Ascending aorta (tissue), 2 donors: ENCODE measurements around the gene TOX2. TPM values are rescaled to one million over a fixed set of nuclear protein-coding genes. Genes with fewer than 3 reads are reported as not detected.

ENCODE experiments used
- DNase-seq, 2 donors: peaks; one replicate each; pipeline ENCODE4 v3.0.0-alpha.2; 2019; ENCODE audit warnings: low spot score in 2 of 2
- H3K27ac ChIP-seq, 2 donors: fragments of 200-600 bp; sonication (generic); one replicate each; pipeline ENCODE4 v1.5.1; 2016 to 2017; ENCODE audit warnings: mild to moderate bottlenecking in 1 of 2
- H3K27me3 ChIP-seq: fragments of 200-600 bp; sonication (generic); one replicate; pipeline ENCODE4 v1.5.1; 2017
- H3K36me3 ChIP-seq, 2 donors: fragments of 200-600 bp; sonication (generic); one replicate each; pipeline ENCODE4 v1.5.1; 2016
- H3K4me1 ChIP-seq, 2 donors: fragments of 200-600 bp; sonication (generic); one replicate each; pipeline ENCODE4 v1.5.1; 2016 to 2017; ENCODE audit warnings: mild to moderate bottlenecking in 1 of 2
- H3K4me3 ChIP-seq, 2 donors: fragments of 200-600 bp; sonication (generic); one replicate each; pipeline ENCODE4 v1.5.1; 2016 to 2017; ENCODE audit warnings: mild to moderate bottlenecking in 1 of 2
- H3K9me3 ChIP-seq, 2 donors: fragments of 200-600 bp; sonication (generic); one replicate each; pipeline ENCODE4 v1.5.1; 2016
- CTCF ChIP-seq, 3 experiments: fragments of 200-600 bp in 2 of 3; fragments of 450-650 bp in 1 of 3; sonication (generic) in 2 of 3; IDR thresholded peaks; one replicate each; pipeline ENCODE4 v1.5.1; 2016 to 2019; ENCODE audit warnings: antibody characterized with exemption in 3 of 3, mild to moderate bottlenecking in 1 of 3, moderate library complexity in 1 of 3
- intact Hi-C: fragments of 100-400 bp; cut with DNase I; formaldehyde crosslinking; loops from one replicate; pipeline ENCODE4 v1.15.1; 2023
- total RNA-seq: library from RNA; depleted of rRNA; stranded (reverse); fragments of >200 nt; gene quantifications from one replicate; pipeline ENCODE4 v1.1.0, GENCODE V29; 2016

The TOX2 gene
- total RNA-seq, 1 donor from 2014 or later, result 47.0 TPM

- H3K27me3 ChIP-seq, result no peaks in the 10 kb centered on the region
- TF ChIP-seq CTCF (IDR thresholded peaks at IDR 0.05), result no peak
- H3K27ac ChIP-seq, result no peak overlapping the region
- H3K4me3 ChIP-seq, result no peak overlapping the region
- DNase-seq, result no peak
- no peaks in the 10 kb centered on the region for H3K36me3 ChIP-seq
- intact Hi-C loops, result no loop called here
- no peaks in the 10 kb centered on the region for H3K9me3 ChIP-seq
- no peaks in the 10 kb centered on the region for H3K4me1 ChIP-seq
Observed at GRCh38 chr20:43975096-43975768, 60.6 kb downstream of the TOX2 start.

- no peak for DNase-seq
- Histone ChIP-seq H3K36me3 (no peaks in the 10 kb centered on the region), H3K4me3 (no peak overlapping the region), H3K27me3 (no peaks in the 10 kb centered on the region), H3K27ac (no peak overlapping the region), H3K4me1 (no peaks in the 10 kb centered on the region), H3K9me3 (no peaks in the 10 kb centered on the region)
- TF ChIP-seq CTCF (IDR thresholded peaks at IDR 0.05), result no peak
- intact Hi-C loops, result no loop called here
Observed at GRCh38 chr20:43976547-43976946, 61.9 kb downstream of the TOX2 start.

GRCh38 chr20:43977252-43977651 lies 62.6 kb downstream of the TOX2 start:
- no peak for TF ChIP-seq CTCF (IDR thresholded peaks at IDR 0.05)
- Histone ChIP-seq H3K36me3 (no peaks in the 10 kb centered on the region), H3K4me3 (no peak overlapping the region), H3K27me3 (no peaks in the 10 kb centered on the region), H3K27ac (no peak overlapping the region), H3K9me3 (no peaks in the 10 kb centered on the region), H3K4me1 (no peaks in the 10 kb centered on the region)
- no peak for DNase-seq
- intact Hi-C loops, result no loop called here

GRCh38 chr20:43977962-43978361 lies 63.3 kb downstream of the TOX2 start:
- Histone ChIP-seq H3K36me3 (no peaks in the 10 kb centered on the region), H3K27me3 (no peaks in the 10 kb centered on the region), H3K27ac (no peak overlapping the region), H3K4me1 (no peaks in the 10 kb centered on the region), H3K4me3 (no peak overlapping the region), H3K9me3 (no peaks in the 10 kb centered on the region)
- no peak for DNase-seq
- TF ChIP-seq CTCF (IDR thresholded peaks at IDR 0.05), result no peak
- intact Hi-C loops, result no loop called here

- H3K36me3 ChIP-seq, result no peaks in the 10 kb centered on the region
- H3K4me3 ChIP-seq, result no peak overlapping the region
- H3K4me1 ChIP-seq, result no peaks in the 10 kb centered on the region
- H3K27ac ChIP-seq, result no peak overlapping the region
- no peak for TF ChIP-seq CTCF (IDR thresholded peaks at IDR 0.05)
- no peaks in the 10 kb centered on the region for H3K9me3 ChIP-seq
- no peaks in the 10 kb centered on the region for H3K27me3 ChIP-seq
- intact Hi-C loops, result no loop called here
- DNase-seq, result no peak
Observed at GRCh38 chr20:43979576-43980105, 65.0 kb downstream of the TOX2 start.
